Measurements from ENCODE around the gene CDC42. TPM values are rescaled to one million over a fixed set of nuclear protein-coding genes. Genes with fewer than 3 reads are reported as not detected.

CDC42 gene
- total RNA-seq, 1 experiment from 2014 or later: 217 TPM

DNA sequence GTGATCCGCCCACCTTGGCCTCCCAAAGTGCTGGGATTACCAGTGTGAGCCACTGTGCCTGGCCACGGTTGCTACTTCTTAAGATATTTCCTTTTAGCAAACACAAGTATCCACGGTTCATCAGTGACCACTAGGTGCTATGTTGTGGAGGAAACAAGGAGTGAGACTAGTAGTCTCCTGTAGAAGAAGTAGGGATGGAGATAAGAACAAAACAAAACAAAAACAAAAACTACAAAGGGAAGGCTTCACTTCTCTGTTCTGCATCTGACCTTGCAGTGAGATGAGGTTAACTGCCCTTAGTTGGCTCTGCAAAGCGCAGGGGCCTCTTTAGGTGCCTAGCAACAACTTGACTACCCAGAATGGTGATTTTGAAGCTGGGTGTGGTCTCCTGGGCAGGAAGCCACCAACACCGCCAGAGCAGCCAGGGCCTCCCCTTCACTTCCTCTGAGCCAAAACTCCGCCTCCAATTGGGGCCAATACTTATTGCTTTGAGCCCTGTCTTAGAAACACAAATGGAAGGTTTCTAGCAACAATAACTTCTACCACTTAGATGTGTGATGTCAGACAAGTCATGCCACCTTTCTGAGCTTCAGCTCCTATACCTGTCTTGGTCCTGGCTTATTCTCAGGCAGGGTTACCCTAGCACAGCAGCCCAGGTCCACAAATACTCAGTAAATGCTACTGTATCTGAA lies 12.8 kb upstream of the CDC42 start:
- BruUV-seq (replicated peaks): no TSS peak
- Histone ChIP-seq H3K4me3 (replicated peaks in 1 of 2; ENCODE audit: low read depth in 1 of 2, low read length in 2 of 2) (peak overlapping the region in 1 of 2 experiments; percentile 17; a peak in 2 of 4 replicates), H2AFZ (ENCODE audit: low read depth, low read length, poor library complexity, severe bottlenecking) (peak overlapping the region; percentile 74), H3K27me3 (ENCODE audit: insufficient read depth, low read length) (no peaks in the 10 kb centered on the region), H3K27ac (ENCODE audit: low read depth, low read length) (peak overlapping the region; percentile 26), H3K4me1 (ENCODE audit: control insufficient read depth in 1 of 2, insufficient read depth in 2 of 2, low read length in 2 of 2) (peaks cover 15 to 33% of the 10 kb centered on the region in 2 experiments; a peak in 3 of 4 replicates), H3K9ac (ENCODE audit: low read length) (no peak overlapping the region), H3K36me3 (ENCODE audit: control insufficient read depth in 1 of 2, insufficient read depth in 2 of 2, low read length in 2 of 2) (no peaks in the 10 kb centered on the region), H3K9me3 (ENCODE audit: control insufficient read depth in 1 of 2, insufficient read depth in 1 of 2, low read depth in 1 of 2, low read length in 2 of 2) (no peaks in the 10 kb centered on the region), H3K4me2 (ENCODE audit: low read length) (peak overlapping the region; percentile 56), H3K9me2 (ENCODE audit: insufficient read depth) (no peaks in the 10 kb centered on the region), H3K79me2 (ENCODE audit: insufficient read depth, low read length) (no peaks in the 10 kb centered on the region), H4K20me1 (ENCODE audit: insufficient read depth) (no peaks in the 10 kb centered on the region)
- no peak for DNase-seq (ENCODE audit: low read depth, low spot score)
- ChIA-PET CTCF (interaction anchor here (0.6 to 1.2 kb wide), 4 partner anchors 10 to 14 kb away, joined by 3 to 5 read pairs (median 4); partner anchors contain the start of gene CDC42), POLR2A (interaction anchor here (0.8 to 1.1 kb wide), 3 partner anchors 13 to 15 kb away, joined by 3 to 6 read pairs (median 4); partner anchors contain the start of gene CDC42), RAD21 (ENCODE audit: low non-redundant PET in 1 of 2, low total read pairs in 2 of 2, uncharacterized antibody in 2 of 2, unreplicated experiment in 2 of 2) (no interaction called here)
- TF ChIP-seq FOSL1 (IDR thresholded peaks at IDR 0.05; ENCODE audit: low read depth) (no peak), SP1 (IDR thresholded peaks at IDR 0.05; ENCODE audit: low read depth) (peak; percentile 27; the same call in 1 of the 2 replicates)
- ATAC-seq: peak; percentile 91
- intact Hi-C loops (cut with micrococcal nuclease): no loop called here

DNA sequence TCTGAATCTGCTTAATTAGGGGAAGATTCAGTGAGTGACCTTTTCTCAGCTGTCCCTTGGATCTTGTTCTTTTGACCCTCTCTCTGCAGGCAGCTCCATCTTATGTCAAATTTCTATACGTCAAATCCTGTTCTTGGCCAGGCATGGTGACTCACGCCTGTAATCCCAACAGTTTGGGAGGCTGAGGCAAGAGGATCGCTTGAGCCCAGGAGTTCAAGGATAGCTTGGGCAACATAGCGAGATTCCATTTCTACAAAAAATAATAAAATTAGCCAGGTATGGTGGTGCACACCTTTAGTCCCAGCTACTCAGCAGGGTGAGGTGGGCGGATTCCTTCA lies 12.3 kb upstream of the CDC42 start:
- Histone ChIP-seq H3K79me2 (ENCODE audit: insufficient read depth, low read length) (no peaks in the 10 kb centered on the region), H3K27me3 (ENCODE audit: insufficient read depth, low read length) (no peaks in the 10 kb centered on the region), H2AFZ (ENCODE audit: low read depth, low read length, poor library complexity, severe bottlenecking) (peak overlapping the region; percentile 74), H3K36me3 (ENCODE audit: control insufficient read depth in 1 of 2, insufficient read depth in 2 of 2, low read length in 2 of 2) (no peaks in the 10 kb centered on the region), H3K27ac (ENCODE audit: low read depth, low read length) (peak overlapping the region; percentile 26), H3K4me2 (ENCODE audit: low read length) (peak overlapping the region; percentile 56), H3K9me2 (ENCODE audit: insufficient read depth) (no peaks in the 10 kb centered on the region), H3K4me1 (ENCODE audit: control insufficient read depth in 1 of 2, insufficient read depth in 2 of 2, low read length in 2 of 2) (peaks cover 15 to 35% of the 10 kb centered on the region in 2 experiments; a peak in 3 of 4 replicates), H3K9ac (ENCODE audit: low read length) (no peak overlapping the region), H4K20me1 (ENCODE audit: insufficient read depth) (no peaks in the 10 kb centered on the region), H3K4me3 (replicated peaks in 1 of 2; ENCODE audit: low read depth in 1 of 2, low read length in 2 of 2) (0 out of 4 replicates have a peak overlapping the region, but pooled peaks of 1 of the 2 experiments have one; percentile 17), H3K9me3 (ENCODE audit: control insufficient read depth in 1 of 2, insufficient read depth in 1 of 2, low read depth in 1 of 2, low read length in 2 of 2) (no peaks in the 10 kb centered on the region)
- ChIA-PET POLR2A (interaction anchor here (0.8 to 0.9 kb wide), 2 partner anchors 12 to 15 kb away, joined by 4 to 6 read pairs; partner anchors contain the start of gene CDC42), RAD21 (ENCODE audit: low non-redundant PET in 1 of 2, low total read pairs in 2 of 2, uncharacterized antibody in 2 of 2, unreplicated experiment in 2 of 2) (no interaction called here), CTCF (interaction anchor here (0.6 to 1.2 kb wide), 4 partner anchors 11 to 15 kb away, joined by 3 to 5 read pairs (median 4); partner anchors contain the start of gene CDC42)
- intact Hi-C loops (cut with micrococcal nuclease): no loop called here
- TF ChIP-seq YY1 (IDR thresholded peaks at IDR 0.05; ENCODE audit: extremely low read depth, insufficient replicate concordance, low read depth, low read length): no peak
- no peak for TF ChIP-seq JUND (IDR thresholded peaks at IDR 0.05)
- TF ChIP-seq POLR2A (IDR thresholded peaks at IDR 0.05; ENCODE audit: borderline replicate concordance, extremely low read depth, insufficient read depth, insufficient read length): no peak
- TF ChIP-seq, protein P1, sequence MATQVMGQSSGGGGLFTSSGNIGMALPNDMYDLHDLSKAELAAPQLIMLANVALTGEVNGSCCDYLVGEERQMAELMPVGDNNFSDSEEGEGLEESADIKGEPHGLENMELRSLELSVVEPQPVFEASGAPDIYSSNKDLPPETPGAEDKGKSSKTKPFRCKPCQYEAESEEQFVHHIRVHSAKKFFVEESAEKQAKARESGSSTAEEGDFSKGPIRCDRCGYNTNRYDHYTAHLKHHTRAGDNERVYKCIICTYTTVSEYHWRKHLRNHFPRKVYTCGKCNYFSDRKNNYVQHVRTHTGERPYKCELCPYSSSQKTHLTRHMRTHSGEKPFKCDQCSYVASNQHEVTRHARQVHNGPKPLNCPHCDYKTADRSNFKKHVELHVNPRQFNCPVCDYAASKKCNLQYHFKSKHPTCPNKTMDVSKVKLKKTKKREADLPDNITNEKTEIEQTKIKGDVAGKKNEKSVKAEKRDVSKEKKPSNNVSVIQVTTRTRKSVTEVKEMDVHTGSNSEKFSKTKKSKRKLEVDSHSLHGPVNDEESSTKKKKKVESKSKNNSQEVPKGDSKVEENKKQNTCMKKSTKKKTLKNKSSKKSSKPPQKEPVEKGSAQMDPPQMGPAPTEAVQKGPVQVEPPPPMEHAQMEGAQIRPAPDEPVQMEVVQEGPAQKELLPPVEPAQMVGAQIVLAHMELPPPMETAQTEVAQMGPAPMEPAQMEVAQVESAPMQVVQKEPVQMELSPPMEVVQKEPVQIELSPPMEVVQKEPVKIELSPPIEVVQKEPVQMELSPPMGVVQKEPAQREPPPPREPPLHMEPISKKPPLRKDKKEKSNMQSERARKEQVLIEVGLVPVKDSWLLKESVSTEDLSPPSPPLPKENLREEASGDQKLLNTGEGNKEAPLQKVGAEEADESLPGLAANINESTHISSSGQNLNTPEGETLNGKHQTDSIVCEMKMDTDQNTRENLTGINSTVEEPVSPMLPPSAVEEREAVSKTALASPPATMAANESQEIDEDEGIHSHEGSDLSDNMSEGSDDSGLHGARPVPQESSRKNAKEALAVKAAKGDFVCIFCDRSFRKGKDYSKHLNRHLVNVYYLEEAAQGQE (IDR thresholded peaks at IDR 0.05; ENCODE audit: low read depth): no peak
- TF ChIP-seq, protein P2, sequence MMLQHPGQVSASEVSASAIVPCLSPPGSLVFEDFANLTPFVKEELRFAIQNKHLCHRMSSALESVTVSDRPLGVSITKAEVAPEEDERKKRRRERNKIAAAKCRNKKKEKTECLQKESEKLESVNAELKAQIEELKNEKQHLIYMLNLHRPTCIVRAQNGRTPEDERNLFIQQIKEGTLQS (IDR thresholded peaks at IDR 0.05): no peak
- TF ChIP-seq SRF (IDR thresholded peaks at IDR 0.05; ENCODE audit: low read depth): no peak
- no peak for TF ChIP-seq SP1 (IDR thresholded peaks at IDR 0.05; ENCODE audit: low read depth)
- TF ChIP-seq, protein P3, sequence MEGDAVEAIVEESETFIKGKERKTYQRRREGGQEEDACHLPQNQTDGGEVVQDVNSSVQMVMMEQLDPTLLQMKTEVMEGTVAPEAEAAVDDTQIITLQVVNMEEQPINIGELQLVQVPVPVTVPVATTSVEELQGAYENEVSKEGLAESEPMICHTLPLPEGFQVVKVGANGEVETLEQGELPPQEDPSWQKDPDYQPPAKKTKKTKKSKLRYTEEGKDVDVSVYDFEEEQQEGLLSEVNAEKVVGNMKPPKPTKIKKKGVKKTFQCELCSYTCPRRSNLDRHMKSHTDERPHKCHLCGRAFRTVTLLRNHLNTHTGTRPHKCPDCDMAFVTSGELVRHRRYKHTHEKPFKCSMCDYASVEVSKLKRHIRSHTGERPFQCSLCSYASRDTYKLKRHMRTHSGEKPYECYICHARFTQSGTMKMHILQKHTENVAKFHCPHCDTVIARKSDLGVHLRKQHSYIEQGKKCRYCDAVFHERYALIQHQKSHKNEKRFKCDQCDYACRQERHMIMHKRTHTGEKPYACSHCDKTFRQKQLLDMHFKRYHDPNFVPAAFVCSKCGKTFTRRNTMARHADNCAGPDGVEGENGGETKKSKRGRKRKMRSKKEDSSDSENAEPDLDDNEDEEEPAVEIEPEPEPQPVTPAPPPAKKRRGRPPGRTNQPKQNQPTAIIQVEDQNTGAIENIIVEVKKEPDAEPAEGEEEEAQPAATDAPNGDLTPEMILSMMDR (IDR thresholded peaks at IDR 0.05 in 2 of 3, conservative IDR thresholded peaks at IDR 0.05 in 1 of 3; ENCODE audit: borderline replicate concordance in 1 of 3, insufficient read depth in 1 of 3, low read depth in 2 of 3, low read length in 2 of 3): no peak
- no peak for TF ChIP-seq FOSL1 (IDR thresholded peaks at IDR 0.05; ENCODE audit: low read depth)
- TF ChIP-seq ELF1 (IDR thresholded peaks at IDR 0.05; ENCODE audit: borderline replicate concordance, low read depth): no peak
- no peak for TF ChIP-seq EZH2phosphoT487 (IDR thresholded peaks at IDR 0.05; ENCODE audit: borderline replicate concordance)
- TF ChIP-seq ZFX (IDR thresholded peaks at IDR 0.05): no peak
- TF ChIP-seq CBX3 (IDR thresholded peaks at IDR 0.05; ENCODE audit: low read depth): no peak
- ATAC-seq: peak; percentile 15
- no peak for DNase-seq (ENCODE audit: low read depth, low spot score)
- BruUV-seq (replicated peaks): no TSS peak
